ENCODE results near the gene FOXF1. TPM values are rescaled to one million over a fixed set of nuclear protein-coding genes. Genes with fewer than 3 reads are reported as not detected.

The FOXF1 gene
- total and polyA plus RNA-seq, 4 donors, result 12.2 to 34.4 (median 19.1) TPM

GRCh38 chr16:86517033-86517432 lies 6.7 kb downstream of the FOXF1 start:
- Histone ChIP-seq H3K27ac (ENCODE audit: low read depth in 1 of 2, low read length in 1 of 2) (peak overlapping the region in 1 of 2 donors; percentile 75), H3K4me3 (no peak overlapping the region)
- 34 to 36% methylated on average over 9 of the region's 9 CpGs for WGBS, 2 donors

GRCh38 chr16:86517652-86518258 lies 7.4 kb downstream of the FOXF1 start:
- H3K9me3 ChIP-seq (ENCODE audit: control insufficient read depth in 4 of 4, insufficient read depth in 3 of 4, low read length in 3 of 4), result no peaks in the 10 kb centered on the region
- H3K9ac ChIP-seq (ENCODE audit: insufficient read depth in 1 of 2, low read length in 2 of 2), result peak overlapping the region in 1 of 2 donors; percentile 56
- H3K36me3 ChIP-seq (ENCODE audit: control insufficient read depth in 4 of 4, insufficient read depth in 4 of 4, low read length in 4 of 4), result peaks cover 0 to 24% (median 1%) of the 10 kb centered on the region in 4 donors
- peaks cover 0 to 39% (median 0%) of the 10 kb centered on the region in 5 donors for H3K4me1 ChIP-seq (ENCODE audit: control insufficient read depth in 5 of 5, insufficient read depth in 5 of 5, low read length in 5 of 5)
- H3K27me3 ChIP-seq (ENCODE audit: control insufficient read depth in 3 of 3, insufficient read depth in 3 of 3, low read length in 2 of 3), result peaks cover 6 to 44% (median 8%) of the 10 kb centered on the region in 3 donors
- DNase-seq, result peak; percentile 91 to 93 (median 92)
- ATAC-seq (ENCODE audit: insufficient read depth, low FRiP score), result no peak
- no peak overlapping the region for H3K4me3 ChIP-seq
- H3K27ac ChIP-seq (ENCODE audit: low read depth in 1 of 2, low read length in 1 of 2), result peak overlapping the region in 1 of 2 donors; percentile 75
- WGBS, 2 donors, result 19 to 22% methylated on average over 17 of the region's 17 CpGs
- TF ChIP-seq, protein P1, sequence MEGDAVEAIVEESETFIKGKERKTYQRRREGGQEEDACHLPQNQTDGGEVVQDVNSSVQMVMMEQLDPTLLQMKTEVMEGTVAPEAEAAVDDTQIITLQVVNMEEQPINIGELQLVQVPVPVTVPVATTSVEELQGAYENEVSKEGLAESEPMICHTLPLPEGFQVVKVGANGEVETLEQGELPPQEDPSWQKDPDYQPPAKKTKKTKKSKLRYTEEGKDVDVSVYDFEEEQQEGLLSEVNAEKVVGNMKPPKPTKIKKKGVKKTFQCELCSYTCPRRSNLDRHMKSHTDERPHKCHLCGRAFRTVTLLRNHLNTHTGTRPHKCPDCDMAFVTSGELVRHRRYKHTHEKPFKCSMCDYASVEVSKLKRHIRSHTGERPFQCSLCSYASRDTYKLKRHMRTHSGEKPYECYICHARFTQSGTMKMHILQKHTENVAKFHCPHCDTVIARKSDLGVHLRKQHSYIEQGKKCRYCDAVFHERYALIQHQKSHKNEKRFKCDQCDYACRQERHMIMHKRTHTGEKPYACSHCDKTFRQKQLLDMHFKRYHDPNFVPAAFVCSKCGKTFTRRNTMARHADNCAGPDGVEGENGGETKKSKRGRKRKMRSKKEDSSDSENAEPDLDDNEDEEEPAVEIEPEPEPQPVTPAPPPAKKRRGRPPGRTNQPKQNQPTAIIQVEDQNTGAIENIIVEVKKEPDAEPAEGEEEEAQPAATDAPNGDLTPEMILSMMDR (IDR thresholded peaks at IDR 0.05; ENCODE audit: control extremely low read depth, extremely low read depth), result peak; percentile 40

More at GRCh38 chr16:86517033-86517432, 6.7 kb downstream of the FOXF1 start:
- Histone ChIP-seq H3K4me1 (ENCODE audit: control insufficient read depth in 5 of 5, insufficient read depth in 5 of 5, low read length in 5 of 5) (peaks cover 0 to 39% (median 0%) of the 10 kb centered on the region in 5 donors), H3K27me3 (ENCODE audit: control insufficient read depth in 3 of 3, insufficient read depth in 3 of 3, low read length in 2 of 3) (peaks cover 6 to 45% (median 8%) of the 10 kb centered on the region in 3 donors), H3K36me3 (ENCODE audit: control insufficient read depth in 4 of 4, insufficient read depth in 4 of 4, low read length in 4 of 4) (peaks cover 0 to 30% (median 1%) of the 10 kb centered on the region in 4 donors), H3K9me3 (ENCODE audit: control insufficient read depth in 4 of 4, insufficient read depth in 3 of 4, low read length in 3 of 4) (no peaks in the 10 kb centered on the region), H3K9ac (ENCODE audit: insufficient read depth in 1 of 2, low read length in 2 of 2) (peak overlapping the region in 1 of 2 donors; percentile 56)
- TF ChIP-seq, protein P1 (IDR thresholded peaks at IDR 0.05; ENCODE audit: control extremely low read depth, extremely low read depth), result no peak
- ATAC-seq (ENCODE audit: insufficient read depth, low FRiP score) (no peak), DNase-seq (peak in 2 of 3 donors; percentile 18 to 38)

DNA sequence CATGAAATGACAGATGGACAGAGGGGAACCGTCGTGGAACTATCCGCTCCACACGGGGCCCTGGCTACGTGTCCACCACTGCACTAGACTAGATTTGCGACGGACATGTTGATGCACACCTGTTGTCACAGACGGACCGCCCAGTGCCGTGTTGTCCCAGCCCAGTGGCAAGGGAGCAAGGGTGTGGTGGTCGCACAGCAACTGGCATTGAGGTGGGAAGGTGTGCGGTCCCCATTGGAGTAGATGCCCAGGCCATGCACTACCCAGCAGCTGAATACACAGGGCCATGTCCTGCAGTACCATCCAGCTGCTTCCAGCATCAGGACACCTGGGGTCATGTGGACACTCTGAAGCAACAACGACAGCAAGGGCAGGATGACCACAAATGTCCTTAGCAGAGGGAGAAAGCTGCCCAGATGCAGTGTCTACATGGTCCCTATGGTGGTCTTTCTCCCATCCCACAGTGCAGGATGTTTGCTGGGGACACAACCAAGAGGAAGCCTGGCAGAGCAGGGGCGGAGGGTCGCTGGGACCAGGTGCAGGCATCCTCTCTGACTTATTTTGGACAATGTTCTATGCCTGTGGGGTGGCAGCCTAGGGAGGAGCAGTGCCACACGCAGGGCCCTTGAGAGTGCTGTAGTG lies 8.8 kb downstream of the FOXF1 start:
- TF ChIP-seq, protein P1 (IDR thresholded peaks at IDR 0.05; ENCODE audit: control extremely low read depth, extremely low read depth), result no peak
- Histone ChIP-seq H3K9me3 (ENCODE audit: control insufficient read depth in 4 of 4, insufficient read depth in 3 of 4, low read length in 3 of 4) (peaks cover 0 to 4% (median 0%) of the 10 kb centered on the region in 4 donors), H3K27me3 (ENCODE audit: control insufficient read depth in 3 of 3, insufficient read depth in 3 of 3, low read length in 2 of 3) (peaks cover 3 to 33% (median 8%) of the 10 kb centered on the region in 3 donors), H3K27ac (ENCODE audit: low read depth in 1 of 2, low read length in 1 of 2) (peak overlapping the region in 1 of 2 donors; percentile 62), H3K4me3 (no peak overlapping the region), H3K36me3 (ENCODE audit: control insufficient read depth in 4 of 4, insufficient read depth in 4 of 4, low read length in 4 of 4) (peaks cover 0 to 14% (median 1%) of the 10 kb centered on the region in 4 donors), H3K4me1 (ENCODE audit: control insufficient read depth in 5 of 5, insufficient read depth in 5 of 5, low read length in 5 of 5) (peaks cover 0 to 39% (median 0%) of the 10 kb centered on the region in 5 donors), H3K9ac (ENCODE audit: insufficient read depth in 1 of 2, low read length in 2 of 2) (no peak overlapping the region)
- 72% methylated on average over 16 of the region's 16 CpGs for WGBS, 2 donors
- ATAC-seq (ENCODE audit: insufficient read depth, low FRiP score) (no peak), DNase-seq (peak in 2 of 3 donors; percentile 18 to 24)

Data from lung (tissue), 12 donors.